Non-pigmented ciliary epithelial cell (primary cell): ENCODE measurements around the gene TRAPPC3.
A peak's percentile ranks its signal among the peaks of the same experiment; 100 is the strongest.

Experiments
- DNase-seq: peaks from one replicate; pipeline ENCODE4 v3.0.0-alpha.2; 2010; ENCODE audit warnings: low read depth

The TRAPPC3 gene

DNA sequence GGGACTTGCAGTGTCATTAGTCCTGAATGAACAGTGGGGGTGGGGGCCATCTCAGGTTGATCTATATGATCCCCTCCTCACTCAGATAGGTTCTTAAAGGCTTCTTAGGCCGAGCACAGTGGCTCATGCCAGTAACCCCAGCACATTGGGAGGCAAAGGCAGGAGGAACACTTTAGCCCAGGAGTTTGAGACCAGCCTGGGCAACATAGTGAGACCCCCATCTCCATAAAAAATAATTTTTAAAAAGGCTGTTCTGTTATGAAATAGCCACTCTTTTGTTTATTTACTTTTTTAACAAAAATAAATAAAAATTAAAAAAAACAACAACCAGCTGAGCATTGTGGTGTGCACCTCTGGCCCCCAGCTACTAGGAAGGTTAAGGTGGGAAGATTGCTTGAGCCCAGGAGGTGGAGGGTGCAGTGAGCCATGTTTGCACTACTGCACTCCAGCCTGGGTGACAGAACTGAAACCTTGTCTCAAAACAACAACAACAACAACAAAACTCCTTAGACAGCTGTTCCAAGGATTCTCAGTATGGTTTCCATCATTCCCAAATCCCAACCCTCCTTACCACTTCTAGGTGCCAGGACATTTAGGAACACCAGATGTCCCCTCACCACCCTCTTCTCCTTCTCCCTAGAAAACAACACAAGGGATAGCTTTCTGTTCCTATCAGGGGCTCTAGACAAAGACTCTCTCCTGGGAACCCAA is 2.0 kb upstream of the TRAPPC3 start:
- no peak for DNase-seq

DNA sequence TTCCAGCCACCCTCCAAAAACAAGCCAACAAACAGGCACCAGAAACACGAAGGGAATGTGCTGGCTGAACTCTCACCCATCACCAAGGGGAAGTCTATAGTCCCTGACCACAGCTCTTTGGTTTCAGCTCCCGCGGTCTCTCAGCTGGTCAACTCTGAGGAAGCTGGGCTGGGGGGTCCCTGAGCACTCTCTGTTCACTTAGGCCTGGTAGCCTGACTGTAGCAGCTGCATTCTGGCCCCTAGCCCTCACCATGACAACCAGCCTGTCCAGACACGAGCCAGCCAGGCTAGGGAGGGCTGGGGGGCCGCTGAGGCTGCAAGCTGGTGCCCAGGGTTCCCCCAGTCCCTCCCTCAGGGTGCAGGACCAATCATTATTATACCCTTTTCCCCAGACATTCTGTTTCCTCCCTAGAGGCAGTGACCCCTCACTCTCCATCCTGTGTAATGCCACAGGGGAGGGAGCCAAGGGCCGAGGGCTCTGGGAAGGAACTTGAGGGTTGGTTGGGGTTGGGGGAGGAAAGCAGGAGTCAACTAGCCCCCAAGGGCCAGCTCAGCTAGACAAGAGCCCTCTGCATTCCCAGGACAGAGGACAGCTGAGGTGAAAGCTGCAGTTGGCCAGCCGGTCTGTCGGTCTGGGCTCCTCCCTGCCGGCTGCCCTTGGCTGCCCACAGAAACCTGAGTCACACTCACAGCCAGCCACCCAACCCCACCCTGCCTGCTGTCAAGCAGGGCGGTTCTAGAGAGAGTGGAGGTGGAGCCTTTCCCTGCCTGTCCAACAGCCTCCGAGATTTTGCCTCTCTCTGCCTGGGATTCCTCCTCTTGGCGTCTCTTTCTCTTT is 1.2 kb upstream of the TRAPPC3 start:
- DNase-seq: peak; percentile 86

DNA sequence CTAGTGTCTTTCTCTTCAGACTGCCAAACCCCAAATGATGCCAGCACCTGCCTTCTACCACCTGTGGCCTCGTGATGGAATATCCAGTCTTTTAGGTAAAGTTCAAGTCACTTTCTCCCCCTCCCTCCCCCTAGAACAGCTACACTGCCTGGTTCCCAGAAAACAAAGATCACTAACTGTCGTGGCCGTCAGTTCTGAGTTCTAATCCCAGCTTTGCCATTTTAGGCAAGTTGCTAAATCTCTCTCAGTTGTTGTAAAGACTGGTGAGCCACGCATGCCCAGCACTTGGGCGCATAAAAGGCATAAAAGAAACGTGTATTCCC is 648 bp upstream of the TRAPPC3 start:
- no peak for DNase-seq

DNA sequence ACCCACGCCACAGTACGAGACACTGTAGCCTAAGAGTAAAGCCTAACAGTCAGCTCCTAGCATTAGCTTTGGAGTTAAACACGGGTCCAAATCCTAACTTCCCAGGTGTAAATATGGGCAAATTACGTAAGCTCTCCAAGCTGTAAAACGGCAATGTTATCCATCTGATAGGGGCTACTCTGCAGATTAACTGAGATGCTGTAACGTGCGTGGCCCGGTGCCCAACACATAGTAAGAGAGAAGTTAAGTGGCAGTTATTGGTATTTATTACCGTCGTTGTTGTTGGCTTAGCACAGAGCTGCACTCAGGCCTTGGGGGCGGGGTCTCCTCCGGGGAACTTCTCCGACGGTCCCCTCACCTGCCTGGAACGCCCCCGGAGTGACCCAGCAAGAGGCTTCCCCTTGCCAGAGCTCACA is 457 bp downstream of the TRAPPC3 start:
- no peak for DNase-seq

DNA sequence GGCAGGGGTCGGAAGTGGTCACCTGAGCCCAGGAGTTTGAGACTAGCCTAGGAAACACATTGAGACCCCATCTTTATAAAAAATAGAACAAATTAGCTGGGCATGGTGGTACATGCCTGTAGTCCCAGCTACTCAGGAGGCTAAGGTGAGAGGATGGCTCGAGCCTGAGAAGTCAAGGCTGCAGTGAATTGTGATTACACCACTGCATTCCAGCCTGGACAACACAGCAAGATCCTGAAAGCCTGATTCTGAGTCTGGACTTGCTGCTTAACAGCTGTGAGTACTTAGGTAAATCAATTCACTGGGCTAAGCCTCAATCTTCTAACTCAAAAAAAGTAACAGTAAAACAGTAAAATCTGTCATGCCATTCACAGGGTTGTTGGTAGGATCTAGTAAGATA is 4.9 kb downstream of the TRAPPC3 start:
- no peak for DNase-seq

DNA sequence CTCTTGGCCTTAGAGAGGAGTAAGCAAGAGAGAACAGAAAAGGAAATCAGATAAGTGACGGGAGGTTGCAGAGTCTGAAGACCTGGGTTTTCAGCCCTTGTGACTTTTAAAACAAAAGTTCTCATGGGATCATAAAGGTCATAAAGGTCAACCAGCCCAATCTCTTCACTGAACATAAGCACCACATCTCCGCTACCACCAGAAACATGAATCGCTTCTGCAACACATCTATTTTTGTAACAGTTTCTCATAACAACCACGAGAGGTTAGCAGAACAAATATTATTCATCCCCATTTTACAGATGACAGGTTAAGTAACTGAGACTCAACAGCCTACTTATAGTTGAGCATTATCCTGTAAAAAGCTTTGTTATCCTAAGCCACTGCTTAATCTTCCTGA is 5.9 kb downstream of the TRAPPC3 start:
- no peak for DNase-seq

DNA sequence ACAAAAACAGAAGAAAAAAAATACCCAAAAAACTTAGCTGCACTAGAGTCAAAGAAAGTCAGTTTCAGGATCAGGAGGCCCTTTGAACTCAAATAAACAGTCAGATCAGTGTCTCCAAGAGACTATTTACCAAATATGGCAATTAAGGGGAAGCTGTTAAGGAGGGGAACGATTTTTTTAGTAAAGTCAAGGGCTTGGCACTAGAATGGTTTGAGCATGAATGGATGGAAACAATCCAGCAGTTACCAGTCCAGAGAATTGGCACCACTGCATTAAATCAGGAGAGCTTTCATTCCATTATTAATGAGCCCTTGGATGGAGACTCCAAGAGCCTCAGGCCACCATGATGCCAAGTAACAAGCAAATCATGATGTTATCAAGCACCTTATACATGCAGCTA is 7.2 kb downstream of the TRAPPC3 start:
- DNase-seq: no peak

DNA sequence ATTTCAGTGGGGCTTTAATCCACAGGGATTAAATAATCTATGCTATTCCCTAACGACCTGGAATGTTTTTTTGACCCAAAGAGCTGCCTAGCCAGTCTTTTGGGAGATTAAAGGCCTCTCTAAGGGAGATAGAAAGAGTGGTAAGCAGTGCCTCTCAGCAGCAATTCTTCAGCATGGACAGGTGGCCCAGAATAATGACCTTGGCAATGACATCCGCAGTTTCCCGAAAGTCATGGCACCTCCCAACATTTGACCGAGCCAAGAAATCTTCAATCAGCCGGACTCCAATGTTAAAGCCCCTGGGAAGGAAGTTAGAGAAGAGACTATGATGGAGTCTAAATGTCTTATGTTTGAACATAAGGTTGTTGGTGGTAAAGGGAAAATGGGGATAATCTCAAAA is 9.8 kb downstream of the TRAPPC3 start:
- DNase-seq: no peak

DNA sequence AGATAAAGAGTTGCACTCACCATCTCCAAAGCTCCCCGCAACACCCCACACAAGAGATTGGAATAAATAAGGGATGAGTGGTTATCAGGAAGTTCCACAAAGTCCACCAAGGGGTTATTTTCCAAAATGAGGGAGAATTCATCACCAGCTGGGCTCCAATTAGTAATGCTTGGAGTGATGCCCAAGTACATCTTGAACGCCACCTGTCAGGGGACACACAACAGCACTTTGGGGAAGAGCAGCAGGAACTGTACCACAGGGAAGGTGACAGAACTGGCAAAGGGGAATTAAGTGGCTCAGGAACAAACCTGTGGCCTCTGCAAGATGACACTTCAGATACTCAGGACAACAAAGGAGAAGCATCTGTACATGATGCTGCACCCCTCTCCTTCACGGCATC is 11.5 kb downstream of the TRAPPC3 start:
- DNase-seq: no peak

DNA sequence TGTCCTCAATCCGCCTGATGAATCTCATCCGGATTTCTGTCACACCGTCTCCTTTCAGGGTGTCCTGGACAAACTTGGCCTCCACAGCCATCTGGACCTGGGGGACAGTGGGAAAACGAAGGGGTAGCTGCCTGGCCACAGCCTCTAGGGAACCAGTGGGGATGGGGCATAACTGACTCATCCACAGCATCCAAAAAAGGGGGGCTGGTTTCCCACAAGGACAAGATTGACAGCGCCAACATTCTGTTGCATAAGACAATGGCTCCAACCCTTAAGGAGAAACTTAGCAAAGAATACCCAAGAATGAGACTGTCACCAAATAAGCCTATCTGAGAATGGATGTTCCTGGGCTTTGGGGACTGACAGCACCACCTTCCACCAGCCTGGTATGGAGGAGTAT is 12.1 kb downstream of the TRAPPC3 start:
- no peak for DNase-seq

DNA sequence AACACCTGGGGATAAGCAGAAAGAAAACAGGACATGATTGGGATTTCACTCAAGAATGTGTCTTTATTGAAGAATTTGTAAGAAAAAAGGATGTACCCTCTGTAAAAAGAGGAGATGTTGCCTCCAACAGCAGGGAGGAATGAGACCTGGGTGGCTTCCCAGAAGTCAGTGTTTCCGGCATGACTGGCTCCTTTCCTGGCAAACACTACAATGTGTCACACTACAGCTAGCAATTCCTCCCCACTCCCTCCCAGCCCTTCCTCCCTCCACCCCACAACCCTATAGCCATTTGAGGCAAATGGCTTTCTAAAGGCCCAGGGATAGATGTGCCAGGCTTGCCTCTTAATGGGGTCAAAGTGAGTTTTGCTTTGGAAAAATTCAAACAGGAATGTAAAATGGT is 12.8 kb downstream of the TRAPPC3 start:
- DNase-seq: no peak

DNA sequence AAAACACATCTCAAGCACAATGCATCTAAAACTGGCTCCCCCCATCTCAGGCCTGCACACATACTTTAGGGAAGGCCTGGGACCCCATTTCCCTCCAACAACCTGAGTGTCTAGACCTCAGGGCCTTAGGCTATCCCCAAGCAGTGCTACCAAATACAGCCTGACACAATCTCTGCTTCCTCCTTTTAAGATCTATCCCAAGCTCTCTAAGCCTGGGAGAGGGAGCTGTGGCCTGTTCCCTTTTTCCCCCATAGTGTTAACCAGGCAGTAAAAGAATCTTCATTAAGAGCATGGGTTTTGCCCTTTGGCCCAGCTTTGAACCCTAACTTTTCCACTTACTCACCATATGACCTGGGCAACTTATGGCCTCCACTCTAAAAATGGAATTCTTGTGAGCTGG is 13.5 kb downstream of the TRAPPC3 start:
- DNase-seq: no peak

DNA sequence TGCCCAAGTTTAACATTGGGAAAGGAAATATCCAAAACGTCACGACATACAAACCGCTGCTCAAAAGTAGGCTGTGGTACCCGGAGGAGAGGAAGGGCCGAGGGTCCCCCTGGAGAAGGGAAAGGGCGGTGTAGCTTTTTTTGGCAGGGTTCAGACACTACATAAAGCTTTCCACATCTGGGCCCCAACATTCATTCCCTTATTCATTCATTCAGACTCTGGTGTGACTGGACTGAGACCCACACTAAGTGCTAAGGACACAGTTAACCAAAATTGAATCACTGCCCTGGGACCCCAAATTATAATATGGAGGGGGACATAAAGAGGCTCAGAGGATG is 14.0 kb downstream of the TRAPPC3 start:
- no peak for DNase-seq

DNA sequence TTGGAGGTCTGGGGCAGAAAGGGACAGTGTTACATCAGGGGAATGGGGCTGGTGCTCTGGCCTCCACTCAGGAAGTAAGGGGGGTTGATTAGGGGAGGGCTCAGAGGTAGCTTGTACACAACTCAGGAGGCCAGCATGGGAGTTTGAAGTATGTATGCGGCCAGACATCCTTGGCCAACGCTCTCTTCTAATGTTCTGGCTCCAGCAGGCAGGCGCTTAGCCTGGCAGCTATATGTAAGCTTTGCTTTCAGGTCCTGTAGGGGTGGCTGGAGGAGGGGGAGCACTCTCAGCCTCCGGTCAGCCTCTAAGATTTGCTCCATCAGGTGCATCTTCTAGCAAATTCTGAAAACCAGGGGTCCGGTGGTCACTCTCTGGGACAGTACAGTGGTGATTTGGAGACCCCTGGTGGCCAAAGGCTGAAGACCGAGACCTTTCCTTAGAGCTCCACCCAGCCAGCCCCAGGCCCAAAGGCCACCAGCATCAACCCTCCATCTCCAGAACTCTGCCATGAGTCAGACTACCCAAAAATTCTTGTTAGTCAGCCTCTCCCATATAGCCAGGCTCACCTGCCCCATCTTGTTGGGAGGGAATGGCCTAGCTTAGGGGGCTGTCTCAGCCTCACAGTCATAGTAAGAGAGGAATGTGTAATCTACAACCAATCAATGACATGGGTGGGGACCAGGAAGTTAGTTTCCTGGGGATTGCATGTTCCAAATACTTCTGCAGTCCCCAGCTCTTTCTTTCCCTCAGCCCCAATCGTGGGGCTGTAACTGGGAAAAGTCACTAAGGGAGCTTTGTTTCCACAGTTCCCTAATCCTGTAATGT is 14.6 kb downstream of the TRAPPC3 start:
- DNase-seq: no peak

DNA sequence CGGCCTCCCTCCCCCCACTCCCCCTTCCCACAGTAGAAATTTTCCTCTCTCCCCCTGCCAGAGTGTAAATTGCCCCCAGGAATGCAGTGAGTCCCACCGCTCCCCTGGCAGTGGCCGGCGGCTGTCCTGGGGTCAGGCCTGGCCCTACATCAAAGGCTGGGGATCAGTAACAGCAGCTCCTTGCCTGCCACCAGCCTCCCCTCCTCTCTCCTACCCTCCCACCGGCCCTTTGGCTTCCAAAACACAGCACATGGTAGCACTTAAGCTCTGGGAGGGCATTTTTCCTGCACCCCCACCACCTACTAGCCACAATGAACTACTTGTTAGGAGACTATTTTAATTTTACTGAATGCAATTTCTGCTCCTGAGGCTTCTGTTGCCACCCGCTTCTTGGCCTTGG is 15.3 kb downstream of the TRAPPC3 start:
- DNase-seq: no peak

DNA sequence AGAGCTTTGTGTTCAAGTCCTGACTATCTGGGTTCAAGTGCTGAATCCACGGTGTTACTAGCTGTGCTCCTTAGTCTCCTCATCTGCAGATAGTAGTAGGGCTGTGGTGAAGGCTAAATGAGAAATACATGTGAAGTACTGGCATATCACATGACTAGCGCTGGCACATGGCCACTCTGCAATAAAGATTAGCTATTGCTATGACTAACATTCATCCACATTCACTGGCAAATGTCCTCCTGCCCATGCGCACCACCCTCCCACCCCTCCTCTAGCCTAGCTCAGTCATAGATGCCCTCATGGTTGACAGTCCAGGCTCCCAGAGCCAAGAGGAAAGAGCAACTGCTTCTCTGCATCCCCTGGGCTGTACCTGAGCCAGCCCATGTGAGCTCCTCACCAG is 15.8 kb downstream of the TRAPPC3 start:
- DNase-seq: no peak

DNA sequence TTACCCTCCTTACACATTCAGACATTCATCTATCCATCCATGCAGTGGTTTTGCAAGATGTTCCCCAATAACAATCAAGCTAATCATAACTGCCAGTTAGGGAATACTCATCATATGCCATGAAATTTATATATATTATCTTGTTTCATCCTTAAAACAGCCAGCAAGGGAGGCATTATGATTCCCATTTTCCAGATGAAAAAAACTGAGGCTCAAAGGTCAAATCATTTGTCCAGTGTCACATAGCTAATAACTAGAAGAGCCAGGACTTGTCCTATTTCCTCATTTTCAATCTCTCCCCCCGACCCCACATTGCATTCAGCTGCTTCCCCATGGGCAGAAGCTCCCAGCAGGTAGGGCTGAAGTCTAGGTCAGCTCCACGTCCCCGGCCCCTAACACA is 17.3 kb downstream of the TRAPPC3 start:
- no peak for DNase-seq

DNA sequence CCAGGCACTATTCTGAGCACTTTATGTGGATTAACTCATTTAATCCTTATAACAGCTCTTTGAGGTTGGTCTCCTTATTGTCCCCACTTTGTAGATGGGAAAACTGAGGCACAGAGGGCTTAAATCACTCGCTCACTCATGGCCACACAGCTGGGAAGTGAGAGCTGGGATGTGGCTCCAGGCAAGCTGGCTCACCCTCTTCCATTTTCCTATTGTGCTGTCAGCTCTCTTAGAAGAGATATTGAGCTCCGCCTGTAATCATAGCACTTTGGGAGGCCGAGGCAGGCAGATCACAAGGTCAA is 20.4 kb downstream of the TRAPPC3 start:
- DNase-seq: no peak

DNA sequence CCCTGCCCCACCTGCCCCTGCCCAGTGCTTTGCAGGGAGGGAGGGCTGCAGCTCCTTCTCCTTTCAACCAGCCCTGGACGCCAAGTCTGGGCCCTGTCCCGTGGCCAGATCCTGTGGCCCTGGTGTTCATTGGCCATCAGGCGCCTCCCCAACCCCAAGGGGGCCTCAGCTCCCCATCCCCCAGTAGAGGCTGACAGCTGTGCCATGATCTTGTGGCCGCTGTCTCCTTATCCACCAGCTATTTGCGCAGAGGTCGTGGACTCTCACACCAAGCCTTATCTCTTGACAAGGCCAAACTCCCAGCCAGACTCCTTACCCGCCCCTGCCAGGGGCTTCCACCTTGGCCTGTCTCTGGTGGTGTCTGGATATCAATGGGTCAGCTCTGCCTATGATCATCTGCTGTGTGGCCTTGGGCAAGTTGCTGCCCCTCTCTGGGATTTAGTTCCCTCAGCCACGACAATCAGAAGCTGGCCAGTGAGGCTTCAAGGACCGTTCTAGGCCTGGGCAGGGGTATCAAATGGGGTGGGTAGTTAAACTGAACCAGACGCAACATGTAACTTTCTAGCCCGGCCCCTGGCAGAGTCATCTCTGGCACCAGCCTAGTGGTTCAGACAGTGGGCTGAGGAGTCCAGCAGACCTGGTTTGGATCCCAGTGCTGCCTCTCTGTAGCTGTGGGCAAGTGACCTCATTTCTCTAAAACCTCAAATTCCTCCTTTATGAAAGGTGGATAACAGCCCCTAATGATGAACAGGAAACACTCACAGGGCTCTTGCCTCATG is 21.0 kb downstream of the TRAPPC3 start:
- DNase-seq: no peak

DNA sequence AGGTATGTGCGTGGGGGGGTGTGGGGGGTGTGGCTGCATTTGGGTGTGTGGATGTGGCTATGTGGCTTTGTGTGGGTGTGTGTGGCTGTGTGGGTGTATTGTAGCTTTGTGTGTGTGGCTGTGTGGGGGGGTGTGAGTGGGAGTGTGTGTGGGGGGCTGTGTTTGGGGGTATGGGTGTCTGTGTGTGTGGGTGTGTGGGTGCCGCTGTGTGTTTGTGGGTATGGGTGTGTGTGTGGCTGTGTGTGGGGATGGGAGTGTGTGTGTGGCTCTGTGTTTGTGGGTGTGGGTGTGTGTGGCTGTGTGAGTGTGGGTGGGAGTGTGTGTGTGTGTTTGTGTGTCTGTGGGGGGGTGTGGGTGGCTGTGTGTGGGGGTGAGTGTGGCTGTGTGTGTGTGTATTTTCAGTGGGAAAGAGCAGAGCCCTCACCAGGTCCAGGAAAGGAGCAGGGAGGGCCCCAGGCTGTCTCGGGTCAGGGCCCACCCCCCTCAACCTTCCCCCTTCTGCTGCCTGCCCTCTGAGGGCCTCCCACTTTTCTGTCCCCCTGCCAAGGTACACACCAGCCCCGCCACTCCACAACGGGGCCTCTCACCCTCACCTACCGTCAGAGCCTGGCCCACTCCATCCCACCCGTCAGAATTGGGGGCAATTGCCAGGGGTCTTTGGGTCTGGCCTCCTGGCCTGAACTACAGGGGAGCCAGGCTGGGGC is 22.3 kb downstream of the TRAPPC3 start:
- DNase-seq: no peak

DNA sequence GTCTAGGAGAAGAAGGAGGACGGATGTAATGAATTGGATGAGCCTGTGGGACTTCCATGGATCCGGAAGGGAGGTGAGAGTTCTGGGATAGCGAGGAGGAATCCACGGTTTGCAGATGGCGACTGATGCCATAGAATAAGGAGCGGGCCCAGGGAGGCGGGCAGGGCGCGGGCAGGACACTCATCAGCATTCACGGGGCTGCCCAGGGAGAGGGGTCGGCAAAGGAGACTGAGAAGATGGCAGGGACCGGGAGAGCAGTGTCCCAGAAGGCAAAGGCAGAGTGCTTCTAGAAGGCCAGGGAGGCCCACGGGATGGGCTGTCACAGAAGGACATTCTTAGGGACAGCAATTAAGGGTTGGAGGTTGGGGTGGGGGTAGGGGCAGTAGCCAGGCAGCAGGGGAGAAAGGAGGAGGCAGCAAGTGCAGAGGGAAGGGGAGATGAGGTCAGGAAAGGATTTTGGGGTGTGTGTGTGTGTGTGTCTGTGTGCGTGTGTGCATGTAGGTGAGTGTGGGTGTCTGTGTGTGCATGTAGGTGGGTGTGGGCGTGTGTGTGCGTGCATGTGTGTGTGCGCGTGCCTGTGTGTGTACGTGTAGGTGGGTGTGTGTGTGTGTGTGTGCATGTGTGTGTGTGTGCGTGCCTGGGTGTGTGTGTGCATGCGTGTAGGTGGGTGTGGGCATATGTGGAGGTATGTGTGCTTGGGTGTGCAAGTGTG is 23.1 kb downstream of the TRAPPC3 start:
- no peak for DNase-seq
